ENCODE measurements around the gene RABAC1.

DNA sequence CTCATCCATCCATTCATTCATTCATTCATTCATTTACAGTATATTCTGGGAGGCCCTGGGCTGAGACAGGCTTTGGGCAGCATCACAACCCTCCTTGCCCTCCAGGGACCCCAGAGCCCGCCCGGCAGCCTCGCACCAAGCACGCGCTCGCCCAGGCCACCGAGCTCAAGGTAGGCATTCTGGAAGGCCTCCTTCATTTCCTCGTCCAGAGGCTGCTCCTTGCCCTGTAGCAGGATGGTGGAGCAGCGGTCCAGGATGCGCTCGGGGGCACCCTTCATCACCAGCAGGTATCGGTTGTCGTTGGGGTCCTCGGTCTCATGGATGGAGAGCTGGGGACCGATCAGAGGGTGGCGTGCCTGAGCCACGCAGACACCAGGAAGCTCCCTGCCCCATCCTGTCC lies 19.3 kb upstream of the RABAC1 start:
- TF ChIP-seq, protein P1, sequence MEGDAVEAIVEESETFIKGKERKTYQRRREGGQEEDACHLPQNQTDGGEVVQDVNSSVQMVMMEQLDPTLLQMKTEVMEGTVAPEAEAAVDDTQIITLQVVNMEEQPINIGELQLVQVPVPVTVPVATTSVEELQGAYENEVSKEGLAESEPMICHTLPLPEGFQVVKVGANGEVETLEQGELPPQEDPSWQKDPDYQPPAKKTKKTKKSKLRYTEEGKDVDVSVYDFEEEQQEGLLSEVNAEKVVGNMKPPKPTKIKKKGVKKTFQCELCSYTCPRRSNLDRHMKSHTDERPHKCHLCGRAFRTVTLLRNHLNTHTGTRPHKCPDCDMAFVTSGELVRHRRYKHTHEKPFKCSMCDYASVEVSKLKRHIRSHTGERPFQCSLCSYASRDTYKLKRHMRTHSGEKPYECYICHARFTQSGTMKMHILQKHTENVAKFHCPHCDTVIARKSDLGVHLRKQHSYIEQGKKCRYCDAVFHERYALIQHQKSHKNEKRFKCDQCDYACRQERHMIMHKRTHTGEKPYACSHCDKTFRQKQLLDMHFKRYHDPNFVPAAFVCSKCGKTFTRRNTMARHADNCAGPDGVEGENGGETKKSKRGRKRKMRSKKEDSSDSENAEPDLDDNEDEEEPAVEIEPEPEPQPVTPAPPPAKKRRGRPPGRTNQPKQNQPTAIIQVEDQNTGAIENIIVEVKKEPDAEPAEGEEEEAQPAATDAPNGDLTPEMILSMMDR (IDR thresholded peaks at IDR 0.05) = no peak
- TF ChIP-seq, protein P2, sequence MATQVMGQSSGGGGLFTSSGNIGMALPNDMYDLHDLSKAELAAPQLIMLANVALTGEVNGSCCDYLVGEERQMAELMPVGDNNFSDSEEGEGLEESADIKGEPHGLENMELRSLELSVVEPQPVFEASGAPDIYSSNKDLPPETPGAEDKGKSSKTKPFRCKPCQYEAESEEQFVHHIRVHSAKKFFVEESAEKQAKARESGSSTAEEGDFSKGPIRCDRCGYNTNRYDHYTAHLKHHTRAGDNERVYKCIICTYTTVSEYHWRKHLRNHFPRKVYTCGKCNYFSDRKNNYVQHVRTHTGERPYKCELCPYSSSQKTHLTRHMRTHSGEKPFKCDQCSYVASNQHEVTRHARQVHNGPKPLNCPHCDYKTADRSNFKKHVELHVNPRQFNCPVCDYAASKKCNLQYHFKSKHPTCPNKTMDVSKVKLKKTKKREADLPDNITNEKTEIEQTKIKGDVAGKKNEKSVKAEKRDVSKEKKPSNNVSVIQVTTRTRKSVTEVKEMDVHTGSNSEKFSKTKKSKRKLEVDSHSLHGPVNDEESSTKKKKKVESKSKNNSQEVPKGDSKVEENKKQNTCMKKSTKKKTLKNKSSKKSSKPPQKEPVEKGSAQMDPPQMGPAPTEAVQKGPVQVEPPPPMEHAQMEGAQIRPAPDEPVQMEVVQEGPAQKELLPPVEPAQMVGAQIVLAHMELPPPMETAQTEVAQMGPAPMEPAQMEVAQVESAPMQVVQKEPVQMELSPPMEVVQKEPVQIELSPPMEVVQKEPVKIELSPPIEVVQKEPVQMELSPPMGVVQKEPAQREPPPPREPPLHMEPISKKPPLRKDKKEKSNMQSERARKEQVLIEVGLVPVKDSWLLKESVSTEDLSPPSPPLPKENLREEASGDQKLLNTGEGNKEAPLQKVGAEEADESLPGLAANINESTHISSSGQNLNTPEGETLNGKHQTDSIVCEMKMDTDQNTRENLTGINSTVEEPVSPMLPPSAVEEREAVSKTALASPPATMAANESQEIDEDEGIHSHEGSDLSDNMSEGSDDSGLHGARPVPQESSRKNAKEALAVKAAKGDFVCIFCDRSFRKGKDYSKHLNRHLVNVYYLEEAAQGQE (IDR thresholded peaks at IDR 0.05; ENCODE audit: insufficient read depth in 1 of 2, low read depth in 2 of 2, low read length in 1 of 2) = no peak
- TF ChIP-seq TCF7L2 (IDR thresholded peaks at IDR 0.05; ENCODE audit: low read depth, low read length) = no peak
- no peak for TF ChIP-seq SIN3A (IDR thresholded peaks at IDR 0.05; ENCODE audit: borderline replicate concordance, insufficient read depth, low read depth, low read length)
- TF ChIP-seq POLR2AphosphoS5 (IDR thresholded peaks at IDR 0.05; ENCODE audit: low read depth, low read length) = no peak
